ENCODE data around the gene MAP2. TPM values are rescaled to one million over a fixed set of nuclear protein-coding genes. Genes with fewer than 3 reads are reported as not detected.
"Not testable (repeated sequence)": the region's sequence is repeated elsewhere in the genome, so short reads cannot be mapped to it uniquely, and the experiment has no call there.

The MAP2 gene
- total RNA-seq, 1 experiment from 2014 or later, result 63.3 TPM

GRCh38 chr2:209592106-209592505 is 168.3 kb downstream of the MAP2 start:
- peak overlapping the region; percentile 21 for H3K27ac ChIP-seq
- peak in 1 of 2 experiments; percentile 43 for DNase-seq
- H3K36me3 ChIP-seq, result peaks cover 6% of the 10 kb centered on the region
- peaks cover 38% of the 10 kb centered on the region for H3K4me1 ChIP-seq
- no peak overlapping the region for H3K4me3 ChIP-seq
- no peaks in the 10 kb centered on the region; the same call in 1 of the 2 replicates for H3K9me3 ChIP-seq (replicated peaks)
- H3K27me3 ChIP-seq, result no peaks in the 10 kb centered on the region

- Histone ChIP-seq H3K4me1 (peaks cover 35% of the 10 kb centered on the region), H3K27ac (no peak overlapping the region), H3K36me3 (peaks cover 6% of the 10 kb centered on the region), H3K9me3 (replicated peaks) (no peaks in the 10 kb centered on the region; the same call in 1 of the 2 replicates), H3K4me3 (no peak overlapping the region), H3K27me3 (no peaks in the 10 kb centered on the region)
- peak in 1 of 2 experiments; percentile 52 for DNase-seq
These were observed 170.1 kb downstream of the MAP2 start for GRCh38 chr2:209593930-209594329.

- peaks cover 46% of the 10 kb centered on the region for H3K4me1 ChIP-seq
- no peak overlapping the region for H3K4me3 ChIP-seq
- H3K27ac ChIP-seq, result no peak overlapping the region
- H3K27me3 ChIP-seq, result no peaks in the 10 kb centered on the region
- DNase-seq, result no peak
- H3K9me3 ChIP-seq (replicated peaks), result no peaks in the 10 kb centered on the region; the same call in 1 of the 2 replicates
- H3K36me3 ChIP-seq, result peaks cover 6% of the 10 kb centered on the region
These were observed 172.4 kb downstream of the MAP2 start for GRCh38 chr2:209596262-209596661.

GRCh38 chr2:209598227-209598626 is 174.4 kb downstream of the MAP2 start:
- not testable (repeated sequence) for H3K36me3 ChIP-seq; DNase-seq; H3K27ac ChIP-seq; H3K27me3 ChIP-seq; H3K9me3 ChIP-seq (replicated peaks); H3K4me3 ChIP-seq
- peaks cover 37% of the 10 kb centered on the region for H3K4me1 ChIP-seq

GRCh38 chr2:209600341-209601171 is 176.7 kb downstream of the MAP2 start:
- DNase-seq, result peak; percentile 93 to 97
- Histone ChIP-seq H3K4me3 (peak overlapping the region; percentile 0; the same call in 1 of the 2 replicates), H3K9me3 (replicated peaks) (peaks cover 9% of the 10 kb centered on the region; the same call in 1 of the 2 replicates), H3K27ac (peak overlapping the region; percentile 69), H3K36me3 (no peaks in the 10 kb centered on the region), H3K4me1 (peaks cover 32% of the 10 kb centered on the region), H3K27me3 (no peaks in the 10 kb centered on the region)

GRCh38 chr2:209601497-209601896 is 177.7 kb downstream of the MAP2 start:
- peaks cover 9% of the 10 kb centered on the region; the same call in 1 of the 2 replicates for H3K9me3 ChIP-seq (replicated peaks)
- no peak for DNase-seq
- H3K27ac ChIP-seq, result peak overlapping the region; percentile 69
- H3K36me3 ChIP-seq, result no peaks in the 10 kb centered on the region
- H3K27me3 ChIP-seq, result no peaks in the 10 kb centered on the region
- H3K4me3 ChIP-seq, result no peak overlapping the region
- peaks cover 29% of the 10 kb centered on the region for H3K4me1 ChIP-seq

- H3K9me3 ChIP-seq (replicated peaks), result peaks cover 9% of the 10 kb centered on the region; the same call in 1 of the 2 replicates
- DNase-seq, result no peak
- H3K4me3 ChIP-seq, result no peak overlapping the region
- H3K27ac ChIP-seq, result no peak overlapping the region
- H3K36me3 ChIP-seq, result no peaks in the 10 kb centered on the region
- H3K4me1 ChIP-seq, result peaks cover 29% of the 10 kb centered on the region
- H3K27me3 ChIP-seq, result no peaks in the 10 kb centered on the region
These were observed 178.4 kb downstream of the MAP2 start for GRCh38 chr2:209602259-209602658.

GRCh38 chr2:209609531-209609930 is 185.7 kb downstream of the MAP2 start:
- Histone ChIP-seq H3K4me3 (no peak overlapping the region), H3K36me3 (no peaks in the 10 kb centered on the region; the same call in 1 of the 2 replicates), H3K27ac (no peak overlapping the region), H3K4me1 (peaks cover 13% of the 10 kb centered on the region), H3K9me3 (replicated peaks) (0 out of 2 replicates have a peak, but pooled peaks cover 4% of the 10 kb centered on the region), H3K27me3 (no peaks in the 10 kb centered on the region)
- DNase-seq, result no peak

- H3K9me3 ChIP-seq (replicated peaks), result 0 out of 2 replicates have a peak, but pooled peaks cover 4% of the 10 kb centered on the region
- H3K4me3 ChIP-seq, result no peak overlapping the region
- DNase-seq, result no peak
- H3K36me3 ChIP-seq, result no peaks in the 10 kb centered on the region; the same call in 1 of the 2 replicates
- H3K27ac ChIP-seq, result no peak overlapping the region
- H3K4me1 ChIP-seq, result peaks cover 22% of the 10 kb centered on the region
- no peaks in the 10 kb centered on the region for H3K27me3 ChIP-seq
These were observed 186.8 kb downstream of the MAP2 start for GRCh38 chr2:209610631-209611030.

- H3K27ac ChIP-seq, result no peak overlapping the region; the same call in 1 of the 2 replicates
- no peaks in the 10 kb centered on the region for H3K36me3 ChIP-seq
- DNase-seq, result no peak
- no peak overlapping the region for H3K4me3 ChIP-seq
- no peaks in the 10 kb centered on the region for H3K27me3 ChIP-seq
- H3K9me3 ChIP-seq (replicated peaks), result 0 out of 2 replicates have a peak, but pooled peaks cover 7% of the 10 kb centered on the region
- H3K4me1 ChIP-seq, result peaks cover 22% of the 10 kb centered on the region
These were observed 189.9 kb downstream of the MAP2 start for GRCh38 chr2:209613649-209614305.

- no peak overlapping the region for H3K4me3 ChIP-seq
- DNase-seq, result peak; percentile 72 to 80
- H3K4me1 ChIP-seq, result peaks cover 22% of the 10 kb centered on the region
- 0 out of 2 replicates have a peak, but pooled peaks cover 4% of the 10 kb centered on the region for H3K9me3 ChIP-seq (replicated peaks)
- H3K27ac ChIP-seq, result peak overlapping the region; percentile 63
- no peaks in the 10 kb centered on the region for H3K27me3 ChIP-seq
- no peaks in the 10 kb centered on the region for H3K36me3 ChIP-seq
These were observed 191.0 kb downstream of the MAP2 start for GRCh38 chr2:209614690-209615369.

GRCh38 chr2:209619782-209620181 is 195.9 kb downstream of the MAP2 start:
- peaks cover 6% of the 10 kb centered on the region for H3K4me1 ChIP-seq
- H3K9me3 ChIP-seq (replicated peaks), result 0 out of 2 replicates have a peak, but pooled peaks cover 4% of the 10 kb centered on the region
- no peak overlapping the region for H3K4me3 ChIP-seq
- H3K36me3 ChIP-seq, result no peaks in the 10 kb centered on the region
- no peak overlapping the region for H3K27ac ChIP-seq
- no peak for DNase-seq
- no peaks in the 10 kb centered on the region for H3K27me3 ChIP-seq

GRCh38 chr2:209624192-209624938 is 200.5 kb downstream of the MAP2 start:
- no peak for DNase-seq
- Histone ChIP-seq H3K27ac (no peak overlapping the region), H3K36me3 (peaks cover 2% of the 10 kb centered on the region; the same call in 1 of the 2 replicates), H3K9me3 (replicated peaks) (no peaks in the 10 kb centered on the region), H3K4me1 (peaks cover 3% of the 10 kb centered on the region), H3K4me3 (no peak overlapping the region), H3K27me3 (no peaks in the 10 kb centered on the region)

- Histone ChIP-seq H3K27me3 (no peaks in the 10 kb centered on the region), H3K4me1 (peaks cover 11% of the 10 kb centered on the region), H3K36me3 (peaks cover 2% of the 10 kb centered on the region; the same call in 1 of the 2 replicates), H3K27ac (no peak overlapping the region), H3K9me3 (replicated peaks) (no peaks in the 10 kb centered on the region), H3K4me3 (no peak overlapping the region)
- DNase-seq, result peak; percentile 8 to 45
These were observed 205.8 kb downstream of the MAP2 start for GRCh38 chr2:209629597-209629996.

Data from SJCRH30 (cell line).